ENCODE measurements around the gene OLA1.

- TF ChIP-seq CTCF (optimal IDR thresholded peaks at IDR 0.05 in 1 of 3, IDR thresholded peaks at IDR 0.05 in 1 of 3, conservative IDR thresholded peaks at IDR 0.05 in 1 of 3; ENCODE audit: extremely low read depth in 1 of 3, insufficient read depth in 2 of 3, low read length in 3 of 3) (no peak), EZH2 (IDR thresholded peaks at IDR 0.05; ENCODE audit: low read length) (no peak)
Measured at GRCh38 chr2:174035981-174036742, 212.2 kb downstream of the OLA1 start.

Measured in keratinocyte (primary cell).